ENCODE measurements around the gene NUP214. TPM values are rescaled to one million over a fixed set of nuclear protein-coding genes. Genes with fewer than 3 reads are reported as not detected.
"Not testable (repeated sequence)": the region's sequence is repeated elsewhere in the genome, so short reads cannot be mapped to it uniquely, and the experiment has no call there.

The NUP214 gene
- total RNA-seq, 1 donor, result 16.4 TPM

DNA sequence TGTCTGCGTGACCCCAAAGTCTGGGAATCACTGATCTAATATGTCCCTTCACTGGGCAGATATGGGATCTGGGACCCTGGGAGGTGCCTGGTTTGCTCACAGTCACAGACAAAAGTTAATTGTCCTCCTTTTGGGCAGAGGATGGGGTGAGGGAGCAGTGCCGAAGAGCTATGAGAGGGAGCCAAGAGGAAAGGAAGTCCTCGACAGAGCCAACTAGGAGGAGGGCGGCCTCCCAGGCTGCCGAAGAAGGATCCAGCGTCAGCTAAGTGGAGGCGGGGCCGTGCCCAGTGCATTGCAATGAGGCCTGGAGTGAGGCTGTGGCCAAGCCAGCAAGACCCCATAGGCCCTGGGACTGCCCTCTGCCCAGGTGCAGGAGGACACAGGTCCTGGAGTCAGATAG is 17.6 kb upstream of the NUP214 start:
- TF ChIP-seq, protein P1, sequence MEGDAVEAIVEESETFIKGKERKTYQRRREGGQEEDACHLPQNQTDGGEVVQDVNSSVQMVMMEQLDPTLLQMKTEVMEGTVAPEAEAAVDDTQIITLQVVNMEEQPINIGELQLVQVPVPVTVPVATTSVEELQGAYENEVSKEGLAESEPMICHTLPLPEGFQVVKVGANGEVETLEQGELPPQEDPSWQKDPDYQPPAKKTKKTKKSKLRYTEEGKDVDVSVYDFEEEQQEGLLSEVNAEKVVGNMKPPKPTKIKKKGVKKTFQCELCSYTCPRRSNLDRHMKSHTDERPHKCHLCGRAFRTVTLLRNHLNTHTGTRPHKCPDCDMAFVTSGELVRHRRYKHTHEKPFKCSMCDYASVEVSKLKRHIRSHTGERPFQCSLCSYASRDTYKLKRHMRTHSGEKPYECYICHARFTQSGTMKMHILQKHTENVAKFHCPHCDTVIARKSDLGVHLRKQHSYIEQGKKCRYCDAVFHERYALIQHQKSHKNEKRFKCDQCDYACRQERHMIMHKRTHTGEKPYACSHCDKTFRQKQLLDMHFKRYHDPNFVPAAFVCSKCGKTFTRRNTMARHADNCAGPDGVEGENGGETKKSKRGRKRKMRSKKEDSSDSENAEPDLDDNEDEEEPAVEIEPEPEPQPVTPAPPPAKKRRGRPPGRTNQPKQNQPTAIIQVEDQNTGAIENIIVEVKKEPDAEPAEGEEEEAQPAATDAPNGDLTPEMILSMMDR (IDR thresholded peaks at IDR 0.05; ENCODE audit: insufficient read depth, low read depth, low read length), result no peak
- no peak overlapping the region for H3K4me3 ChIP-seq (ENCODE audit: low read depth, low read length)
- no peak for DNase-seq (ENCODE audit: low read depth)

DNA sequence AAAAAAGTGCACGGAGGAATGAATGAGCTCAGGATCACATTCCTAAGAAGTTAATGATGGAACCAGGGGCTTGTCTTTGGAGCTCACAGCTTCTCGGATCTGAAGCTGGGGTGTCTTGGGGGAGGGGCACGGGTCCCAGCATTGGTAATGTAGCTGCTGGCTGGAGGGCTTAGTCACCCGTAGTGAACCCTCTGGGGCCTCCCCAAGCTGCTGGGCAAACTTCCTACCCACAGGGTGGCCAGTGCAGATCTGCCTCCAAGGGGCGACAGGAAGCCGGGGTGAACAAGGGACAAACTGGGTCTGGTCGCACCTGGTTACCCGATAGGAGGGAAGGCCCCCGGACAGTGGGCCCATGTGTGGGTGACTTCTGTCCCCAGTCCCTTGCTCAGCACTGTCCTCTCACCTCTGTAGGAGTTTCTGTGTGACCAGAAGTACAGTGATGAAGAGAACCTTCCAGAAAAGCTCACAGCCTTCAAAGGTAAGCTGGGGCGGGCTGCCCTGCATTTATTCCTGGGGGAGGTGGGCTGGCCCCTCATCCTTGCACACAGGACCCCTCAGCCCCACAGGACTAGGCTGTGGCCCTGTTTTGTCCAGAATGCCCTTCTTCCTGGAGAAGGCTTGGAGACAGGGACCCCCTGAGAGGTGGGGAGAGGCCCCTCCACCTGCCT is 14.1 kb upstream of the NUP214 start:
- DNase-seq (ENCODE audit: low read depth), result no peak

GRCh38 chr9:131111854-131112311 is 13.5 kb upstream of the NUP214 start:
- TF ChIP-seq, protein P1 (IDR thresholded peaks at IDR 0.05; ENCODE audit: insufficient read depth, low read depth, low read length), result no peak
- no peak overlapping the region for H3K4me3 ChIP-seq (ENCODE audit: low read depth, low read length)
- DNase-seq (ENCODE audit: low read depth), result no peak

More for the DNA sequence above, 14.1 kb upstream of the NUP214 start:
- TF ChIP-seq, protein P1 (IDR thresholded peaks at IDR 0.05; ENCODE audit: insufficient read depth, low read depth, low read length), result no peak
- no peak overlapping the region for H3K4me3 ChIP-seq (ENCODE audit: low read depth, low read length)

DNA sequence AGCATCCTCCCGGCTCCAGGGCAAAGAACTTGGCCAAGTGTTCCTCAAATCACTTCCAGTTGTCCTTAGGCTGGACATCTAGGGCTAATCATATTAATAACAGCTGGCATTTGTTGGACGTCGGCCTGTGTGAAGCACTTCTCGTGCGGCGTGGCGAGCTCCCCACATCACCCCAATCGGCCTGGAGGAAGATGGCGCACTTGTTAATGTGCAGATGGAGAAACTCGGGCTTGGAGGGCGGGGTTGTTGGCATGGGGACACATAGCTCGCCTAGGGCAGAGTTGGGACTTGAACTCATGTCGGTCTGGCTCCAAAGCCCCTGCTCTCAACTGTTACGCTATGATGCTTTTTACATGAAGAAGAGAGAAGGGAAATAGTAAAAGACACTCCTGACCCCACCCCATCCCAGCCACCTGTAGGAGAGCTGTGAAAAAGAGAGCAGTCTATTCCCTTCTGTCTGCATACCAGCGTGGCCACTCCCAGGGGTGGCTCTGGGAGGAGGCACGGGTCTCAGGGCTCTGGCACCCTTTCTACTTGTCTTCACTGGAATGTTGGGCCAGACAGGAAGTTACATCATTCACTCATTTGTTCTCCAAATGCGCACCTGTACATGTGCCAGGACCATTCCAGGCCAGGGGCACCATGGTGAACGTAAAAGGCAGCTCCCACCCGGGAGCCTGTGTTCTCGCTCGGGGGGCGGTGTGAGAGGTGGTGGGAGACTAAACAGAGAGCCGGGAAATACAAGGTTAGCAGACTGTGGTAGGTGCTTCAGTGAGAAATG is 12.8 kb upstream of the NUP214 start:
- DNase-seq (ENCODE audit: low read depth), result no peak
- TF ChIP-seq, protein P1 (IDR thresholded peaks at IDR 0.05; ENCODE audit: insufficient read depth, low read depth, low read length), result no peak
- H3K4me3 ChIP-seq (ENCODE audit: low read depth, low read length), result no peak overlapping the region

DNA sequence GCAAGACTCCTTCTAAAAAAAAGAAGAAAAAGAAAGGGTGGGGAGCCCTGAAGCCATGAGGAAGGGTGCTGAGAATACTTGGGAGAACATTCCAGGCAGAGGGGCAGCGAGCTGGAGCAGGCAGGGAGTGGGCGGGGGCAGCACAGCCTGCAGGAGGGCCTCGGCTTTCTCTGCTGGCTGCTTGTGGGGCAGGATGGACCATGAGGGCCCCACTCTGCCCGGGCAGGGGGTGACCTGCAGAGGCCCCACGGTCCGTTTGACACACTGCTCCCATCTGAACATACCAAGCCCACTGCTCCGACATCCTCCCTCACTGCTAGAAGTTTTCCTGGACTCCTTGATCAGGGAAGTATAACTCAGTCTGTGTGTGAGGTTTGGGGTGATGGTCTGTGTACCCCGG is 11.7 kb upstream of the NUP214 start:
- DNase-seq (ENCODE audit: low read depth), result no peak
- no peak overlapping the region for H3K4me3 ChIP-seq (ENCODE audit: low read depth, low read length)
- TF ChIP-seq, protein P1 (IDR thresholded peaks at IDR 0.05; ENCODE audit: insufficient read depth, low read depth, low read length), result no peak

GRCh38 chr9:131114084-131114535 is 11.3 kb upstream of the NUP214 start:
- DNase-seq (ENCODE audit: low read depth), result no peak
- TF ChIP-seq, protein P1 (IDR thresholded peaks at IDR 0.05; ENCODE audit: insufficient read depth, low read depth, low read length), result no peak

DNA sequence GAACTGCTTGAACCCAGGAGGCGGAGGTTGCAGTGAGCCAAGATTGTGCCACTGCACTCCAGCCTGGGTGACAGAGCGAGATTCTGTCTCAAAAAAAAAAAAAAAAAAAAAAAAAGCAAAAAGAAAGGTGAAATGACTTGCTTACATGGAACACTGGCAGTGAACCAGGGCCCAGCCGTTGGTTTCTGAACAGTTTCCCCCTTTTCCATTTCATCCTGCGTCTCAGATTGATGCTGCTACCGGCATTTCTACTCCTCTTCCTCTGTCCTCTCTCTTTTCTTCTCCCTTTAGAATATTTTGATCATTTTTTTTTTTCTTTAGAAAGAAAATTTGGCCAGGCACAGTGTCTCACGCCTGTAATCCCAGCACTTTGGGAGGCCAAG is 10.0 kb upstream of the NUP214 start:
- not testable (repeated sequence) for DNase-seq (ENCODE audit: low read depth); H3K4me3 ChIP-seq (ENCODE audit: low read depth, low read length)

More at GRCh38 chr9:131114084-131114535, 11.3 kb upstream of the NUP214 start:
- no peak overlapping the region for H3K4me3 ChIP-seq (ENCODE audit: low read depth, low read length)
